Panc1 (cell line): Measurements from ENCODE around the gene RHPN2. TPM values are rescaled to one million over a fixed set of nuclear protein-coding genes. Genes with fewer than 3 reads are reported as not detected.
"Not testable (repeated sequence)": the region's sequence is repeated elsewhere in the genome, so short reads cannot be mapped to it uniquely, and the experiment has no call there.

Experiments
- ATAC-seq: fragments of 200-7000 bp; cut with Tn5 transposase; 2 replicates; pipeline ENCODE4 v1.9.1; 2020; ENCODE audit warnings: mild to moderate bottlenecking, moderate library complexity
- BruUV-seq: library from RNA; stranded (reverse); fragments of 400-500 nt; replicated peaks from 2 replicates; lab custom pipeline; 2021; lab: Mats Ljungman, UMichigan
- CTCF ChIA-PET: fragments of 300-600 bp; sonication (Branson Sonifier 250); formaldehyde crosslinking; loops from one replicate; lab custom pipeline; 2022; ENCODE audit warnings: antibody characterized with exemption; lab: Charles Lee
- POLR2A ChIA-PET: fragments of 300-600 bp; sonication (Branson Sonifier 250); formaldehyde crosslinking; loops from one replicate; lab custom pipeline; 2022; ENCODE audit warnings: antibody characterized with exemption; lab: Charles Lee
- DNase-seq: peaks from one replicate; pipeline ENCODE4 v3.0.0-alpha.2; 2010; ENCODE audit warnings: low read depth, low spot score
- H3K27ac ChIP-seq: 2 replicates; pipeline ENCODE4 v1.5.1; 2011; ENCODE audit warnings: mild to moderate bottlenecking, low read length, inconsistent platforms
- H3K27me3 ChIP-seq: fragments of 200-500 bp; sonication (Bioruptor generic); 2 replicates; pipeline ENCODE4 v1.6.0; 2014; ENCODE audit warnings: low read length, inconsistent platforms; ENCODE audit not compliant: control insufficient read depth, insufficient read depth
- H3K36me3 ChIP-seq: fragments of 200-500 bp; sonication (Bioruptor generic); 2 replicates; pipeline ENCODE4 v1.5.1; 2014; ENCODE audit warnings: inconsistent platforms, mild to moderate bottlenecking, low read length, moderate library complexity; ENCODE audit not compliant: control insufficient read depth, insufficient read depth
- H3K4me1 ChIP-seq: 2 replicates; pipeline ENCODE4 v1.5.1; 2011; ENCODE audit warnings: inconsistent platforms, mild to moderate bottlenecking, low read length, moderate library complexity; ENCODE audit not compliant: control insufficient read depth, insufficient read depth
- H3K4me3 ChIP-seq, 2 experiments: 2 replicates each; pipeline ENCODE4 v1.5.1; 2011 to 2012; ENCODE audit warnings: low read depth in 2 of 2, low read length in 2 of 2, mild to moderate bottlenecking in 2 of 2, inconsistent platforms in 1 of 2, moderate library complexity in 1 of 2
- H3K9me3 ChIP-seq: fragments of 200-500 bp; sonication (Bioruptor generic); 2 replicates; pipeline ENCODE4 v1.5.1; 2014; ENCODE audit warnings: low read depth, mild to moderate bottlenecking, inconsistent platforms, low read length, moderate library complexity; ENCODE audit not compliant: control insufficient read depth, insufficient read depth
- POLR2AphosphoS5 ChIP-seq: IDR thresholded peaks from 2 replicates; pipeline ENCODE4 v1.6.1; 2012; ENCODE audit warnings: mild to moderate bottlenecking, low read depth, low read length, moderate library complexity
- SIN3A ChIP-seq: IDR thresholded peaks from 2 replicates; pipeline ENCODE4 v1.6.1; 2012; ENCODE audit warnings: low read depth, mild to moderate bottlenecking, low read length, moderate library complexity, borderline replicate concordance; ENCODE audit not compliant: insufficient read depth
- TCF7L2 ChIP-seq: IDR thresholded peaks from 2 replicates; pipeline ENCODE4 v1.6.1; 2011; ENCODE audit warnings: mild to moderate bottlenecking, low read depth, low read length, inconsistent platforms
- in situ Hi-C: cut with HindIII; loops from 2 replicates; pipeline ENCODE4 v1.10.0; 2016; ENCODE audit warnings: low sequenced_read_pairs, low pct_unique_long_range_greater_than_20kb
- intact Hi-C: fragments of 100-400 bp; cut with micrococcal nuclease; formaldehyde crosslinking; loops from one replicate; pipeline ENCODE4 v1.10.0; 2022; ENCODE audit not compliant: unreplicated experiment
- total RNA-seq: library from RNA; stranded (reverse); gene quantifications from one replicate; pipeline ENCODE4 v1.2.1, GENCODE V29; 2021; ENCODE audit not compliant: unreplicated experiment
- TF ChIP-seq, protein P1 (sequence below): fragments of 450-650 bp; IDR thresholded peaks from 2 replicates; pipeline ENCODE4 v1.5.1; 2017; ENCODE audit warnings: mild to moderate bottlenecking
- TF ChIP-seq, protein P2 (sequence below), 2 experiments: IDR thresholded peaks; 2 replicates each; pipeline ENCODE4 v1.6.1; 2011 to 2012; ENCODE audit warnings: low read depth in 2 of 2, control low read depth in 1 of 2, low read length in 1 of 2, mild to moderate bottlenecking in 1 of 2, moderate library complexity in 1 of 2; ENCODE audit not compliant: insufficient read depth in 1 of 2

RHPN2 gene
- total RNA-seq, 1 experiment from 2014 or later: 227 TPM

DNA sequence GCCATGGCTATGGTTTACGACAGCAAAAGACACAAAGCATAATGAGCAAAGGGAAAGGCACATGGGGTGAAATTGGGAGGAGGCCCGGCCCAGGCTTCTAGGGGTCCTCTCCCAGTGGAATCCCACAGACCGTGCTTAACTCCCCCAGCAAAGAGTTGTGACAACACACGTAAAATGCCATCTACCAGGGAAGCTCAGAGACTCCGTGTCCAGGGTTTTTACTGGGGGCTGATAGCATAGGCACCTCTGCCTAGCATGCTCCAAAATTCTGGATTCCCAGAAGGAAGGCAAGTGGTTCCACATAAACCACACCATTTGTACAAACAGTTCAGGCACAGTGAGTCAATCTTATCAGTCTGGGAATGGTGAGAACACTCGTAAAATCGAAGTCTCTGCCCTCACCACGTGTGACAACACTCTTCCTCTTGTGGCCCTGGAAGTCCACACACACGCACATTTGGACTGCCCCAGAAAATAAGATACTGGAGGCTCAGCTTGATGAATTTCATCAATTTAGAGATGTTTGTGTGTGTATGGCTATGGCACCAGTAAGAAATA, 34.9 kb downstream of the RHPN2 start:
- Histone ChIP-seq H3K36me3 (peaks cover 12% of the 10 kb centered on the region; the same call in 1 of the 2 replicates), H3K4me3 (no peak overlapping the region), H3K4me1 (peaks cover 18% of the 10 kb centered on the region), H3K27ac (peak overlapping the region; percentile 25; the same call in 1 of the 2 replicates), H3K27me3 (no peaks in the 10 kb centered on the region), H3K9me3 (peaks cover 2% of the 10 kb centered on the region; the same call in 1 of the 2 replicates)
- ChIA-PET CTCF (no interaction called here), POLR2A (no interaction called here)
- TF ChIP-seq POLR2AphosphoS5: peak; percentile 19; the same call in 1 of the 2 replicates
- TF ChIP-seq, protein P1, sequence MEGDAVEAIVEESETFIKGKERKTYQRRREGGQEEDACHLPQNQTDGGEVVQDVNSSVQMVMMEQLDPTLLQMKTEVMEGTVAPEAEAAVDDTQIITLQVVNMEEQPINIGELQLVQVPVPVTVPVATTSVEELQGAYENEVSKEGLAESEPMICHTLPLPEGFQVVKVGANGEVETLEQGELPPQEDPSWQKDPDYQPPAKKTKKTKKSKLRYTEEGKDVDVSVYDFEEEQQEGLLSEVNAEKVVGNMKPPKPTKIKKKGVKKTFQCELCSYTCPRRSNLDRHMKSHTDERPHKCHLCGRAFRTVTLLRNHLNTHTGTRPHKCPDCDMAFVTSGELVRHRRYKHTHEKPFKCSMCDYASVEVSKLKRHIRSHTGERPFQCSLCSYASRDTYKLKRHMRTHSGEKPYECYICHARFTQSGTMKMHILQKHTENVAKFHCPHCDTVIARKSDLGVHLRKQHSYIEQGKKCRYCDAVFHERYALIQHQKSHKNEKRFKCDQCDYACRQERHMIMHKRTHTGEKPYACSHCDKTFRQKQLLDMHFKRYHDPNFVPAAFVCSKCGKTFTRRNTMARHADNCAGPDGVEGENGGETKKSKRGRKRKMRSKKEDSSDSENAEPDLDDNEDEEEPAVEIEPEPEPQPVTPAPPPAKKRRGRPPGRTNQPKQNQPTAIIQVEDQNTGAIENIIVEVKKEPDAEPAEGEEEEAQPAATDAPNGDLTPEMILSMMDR: no peak
- in situ Hi-C loops (no loop called here), intact Hi-C loops (no loop called here)
- ATAC-seq (no peak; the same call in 1 of the 2 replicates), DNase-seq (no peak)
- no TSS peak for BruUV-seq

DNA sequence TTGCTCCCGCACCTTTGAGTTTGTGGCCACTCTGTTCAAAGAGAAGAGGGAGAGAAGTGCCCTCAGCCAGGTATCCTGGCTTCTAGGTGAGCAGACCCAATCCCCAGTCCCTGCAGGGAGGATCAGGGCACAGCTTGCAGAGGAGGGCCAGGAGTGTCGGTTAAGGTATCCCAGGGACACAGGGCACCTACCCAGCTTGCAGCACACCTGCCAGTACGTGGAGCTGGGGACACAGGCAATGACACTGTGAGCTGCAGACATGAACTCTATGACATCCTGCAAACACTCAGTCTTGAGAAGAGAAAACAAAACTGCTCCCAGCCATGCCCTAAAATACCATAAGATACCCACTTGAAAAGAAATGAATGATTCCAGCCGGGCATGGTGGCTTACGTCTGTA, 38.1 kb downstream of the RHPN2 start:
- DNase-seq, H3K4me1 ChIP-seq, CTCF ChIA-PET, H3K36me3 ChIP-seq, intact Hi-C loops, H3K27me3 ChIP-seq, BruUV-seq, in situ Hi-C loops, H3K27ac ChIP-seq, ATAC-seq, H3K9me3 ChIP-seq, H3K4me3 ChIP-seq: not testable (repeated sequence)
- POLR2A ChIA-PET: interaction anchor here (0.7 kb wide), 1 partner anchor 309 kb away, joined by 11 read pairs; no protein-coding TSS in a partner anchor

DNA sequence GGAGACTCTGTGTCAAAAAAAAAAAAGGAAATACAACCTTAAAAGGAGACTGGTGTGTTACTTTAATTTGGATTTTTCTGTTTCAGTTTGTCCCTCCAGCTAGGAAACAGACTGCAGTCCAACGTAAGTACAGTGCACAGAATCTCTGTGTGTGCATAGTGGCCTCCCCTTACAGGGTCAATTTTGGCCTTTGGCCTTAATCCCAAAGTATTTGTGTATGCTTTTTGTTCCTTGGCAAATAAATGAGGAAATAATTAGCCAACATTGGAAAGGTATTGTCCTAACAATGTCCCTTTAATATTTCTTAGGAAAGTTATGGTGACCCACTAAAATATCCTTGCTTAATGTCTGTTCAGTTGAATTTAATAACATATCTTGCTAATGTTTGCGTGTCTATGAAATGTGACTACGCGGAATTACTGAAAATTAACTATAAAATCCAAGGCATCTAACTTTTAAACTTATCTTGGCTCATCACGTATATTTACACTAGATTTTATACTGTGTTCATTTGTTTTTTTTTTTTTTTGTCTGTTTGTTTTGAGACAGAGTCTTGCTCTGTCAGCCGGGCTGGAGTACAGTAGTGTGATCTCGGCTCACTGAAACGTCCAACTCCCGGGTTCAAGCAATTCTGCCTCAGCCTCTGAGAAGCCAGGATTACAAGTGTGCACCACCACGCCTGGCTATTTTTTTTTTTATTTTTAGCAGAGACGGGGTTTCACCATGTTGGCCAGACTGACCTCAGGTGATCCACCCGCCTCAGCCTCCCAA, 39.0 kb downstream of the RHPN2 start:
- H3K4me1 ChIP-seq, H3K27ac ChIP-seq, H3K27me3 ChIP-seq, intact Hi-C loops, CTCF ChIA-PET, ATAC-seq, in situ Hi-C loops, H3K9me3 ChIP-seq, H3K4me3 ChIP-seq, DNase-seq: not testable (repeated sequence)
- POLR2A ChIA-PET: interaction anchor here (0.7 kb wide), 1 partner anchor 16 kb away, joined by 3 read pairs; no protein-coding TSS in a partner anchor
- BruUV-seq: TSS peak; percentile 61
- H3K36me3 ChIP-seq: peaks cover 13% of the 10 kb centered on the region

DNA sequence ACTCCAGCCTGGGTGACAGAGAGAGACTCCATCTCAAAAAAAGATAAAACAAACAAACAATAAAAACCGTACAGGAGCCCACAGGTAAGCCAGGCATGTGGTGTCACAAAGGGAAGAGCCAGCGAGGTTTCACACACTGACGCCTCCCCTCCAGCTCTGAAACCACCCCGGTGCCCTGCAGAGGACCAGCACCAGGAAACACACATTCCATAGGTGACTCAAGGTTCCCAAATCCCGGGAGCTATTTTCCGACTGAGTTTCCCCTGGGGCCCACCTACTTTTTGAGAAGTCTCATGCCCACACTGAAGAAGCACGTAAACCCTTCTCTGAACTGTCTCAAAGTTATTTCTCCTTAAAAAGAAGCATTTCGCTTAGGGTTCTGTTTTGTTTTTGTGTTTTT, 40.3 kb downstream of the RHPN2 start:
- POLR2A ChIA-PET: no interaction called here
- intact Hi-C loops: no loop called here
- DNase-seq: no peak

More for the DNA sequence above, 40.3 kb downstream of the RHPN2 start:
- no peak overlapping the region for H3K27ac ChIP-seq
- TF ChIP-seq SIN3A (no peak), POLR2AphosphoS5 (no peak), TCF7L2 (no peak)
- TF ChIP-seq, protein P1: no peak
- TF ChIP-seq, protein P2, sequence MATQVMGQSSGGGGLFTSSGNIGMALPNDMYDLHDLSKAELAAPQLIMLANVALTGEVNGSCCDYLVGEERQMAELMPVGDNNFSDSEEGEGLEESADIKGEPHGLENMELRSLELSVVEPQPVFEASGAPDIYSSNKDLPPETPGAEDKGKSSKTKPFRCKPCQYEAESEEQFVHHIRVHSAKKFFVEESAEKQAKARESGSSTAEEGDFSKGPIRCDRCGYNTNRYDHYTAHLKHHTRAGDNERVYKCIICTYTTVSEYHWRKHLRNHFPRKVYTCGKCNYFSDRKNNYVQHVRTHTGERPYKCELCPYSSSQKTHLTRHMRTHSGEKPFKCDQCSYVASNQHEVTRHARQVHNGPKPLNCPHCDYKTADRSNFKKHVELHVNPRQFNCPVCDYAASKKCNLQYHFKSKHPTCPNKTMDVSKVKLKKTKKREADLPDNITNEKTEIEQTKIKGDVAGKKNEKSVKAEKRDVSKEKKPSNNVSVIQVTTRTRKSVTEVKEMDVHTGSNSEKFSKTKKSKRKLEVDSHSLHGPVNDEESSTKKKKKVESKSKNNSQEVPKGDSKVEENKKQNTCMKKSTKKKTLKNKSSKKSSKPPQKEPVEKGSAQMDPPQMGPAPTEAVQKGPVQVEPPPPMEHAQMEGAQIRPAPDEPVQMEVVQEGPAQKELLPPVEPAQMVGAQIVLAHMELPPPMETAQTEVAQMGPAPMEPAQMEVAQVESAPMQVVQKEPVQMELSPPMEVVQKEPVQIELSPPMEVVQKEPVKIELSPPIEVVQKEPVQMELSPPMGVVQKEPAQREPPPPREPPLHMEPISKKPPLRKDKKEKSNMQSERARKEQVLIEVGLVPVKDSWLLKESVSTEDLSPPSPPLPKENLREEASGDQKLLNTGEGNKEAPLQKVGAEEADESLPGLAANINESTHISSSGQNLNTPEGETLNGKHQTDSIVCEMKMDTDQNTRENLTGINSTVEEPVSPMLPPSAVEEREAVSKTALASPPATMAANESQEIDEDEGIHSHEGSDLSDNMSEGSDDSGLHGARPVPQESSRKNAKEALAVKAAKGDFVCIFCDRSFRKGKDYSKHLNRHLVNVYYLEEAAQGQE (IDR thresholded peaks at IDR 0.05; ENCODE audit: insufficient read depth in 1 of 2, low read depth in 2 of 2, low read length in 1 of 2): no peak
- peaks cover 13% of the 10 kb centered on the region for H3K36me3 ChIP-seq
- ATAC-seq: peak; percentile 28; the same call in 1 of the 2 replicates
- CTCF ChIA-PET: no interaction called here
- no peaks in the 10 kb centered on the region for H3K4me1 ChIP-seq
- no peaks in the 10 kb centered on the region for H3K27me3 ChIP-seq
- no peaks in the 10 kb centered on the region for H3K9me3 ChIP-seq
- BruUV-seq: no TSS peak
- H3K4me3 ChIP-seq: no peak overlapping the region
- in situ Hi-C loops: no loop called here
